GM12878 (cell line): Measurements from ENCODE around the gene UBASH3B.

Experiments used
- CBFB ChIP-seq: IDR thresholded peaks from 2 replicates; pipeline ENCODE4 v1.6.1; 2016; ENCODE audit warnings: antibody characterized with exemption, low read depth
- CHD2 ChIP-seq: IDR thresholded peaks from 2 replicates; pipeline ENCODE4 v1.6.1; 2011; ENCODE audit warnings: low read depth, low read length, improper control_type of control experiment, borderline replicate concordance
- CREB1 ChIP-seq: IDR thresholded peaks from 2 replicates; pipeline ENCODE4 v1.6.1; 2012; ENCODE audit warnings: low read depth, mild to moderate bottlenecking, inconsistent platforms
- ESRRA ChIP-seq: IDR thresholded peaks from 2 replicates; pipeline ENCODE4 v1.6.1; 2012; ENCODE audit warnings: mild to moderate bottlenecking, low read length, improper control_type of control experiment
- HDAC6 ChIP-seq: fragments of 200-600 bp; sonication (generic); IDR thresholded peaks from one replicate; pipeline ENCODE4 v1.8.0; 2017; ENCODE audit warnings: antibody characterized with exemption; ENCODE audit not compliant: unreplicated experiment
- MTA2 ChIP-seq: fragments of 450-650 bp; IDR thresholded peaks from 2 replicates; pipeline ENCODE4 v1.6.1; 2016; ENCODE audit warnings: low read depth, mild to moderate bottlenecking, moderate library complexity
- POLR2A ChIP-seq: IDR thresholded peaks from 2 replicates; pipeline ENCODE4 v1.6.1; 2011; ENCODE audit warnings: low read depth, mild to moderate bottlenecking, low read length
- RB1 ChIP-seq: fragments of 450-650 bp; formaldehyde crosslinking; IDR thresholded peaks from 2 replicates; pipeline ENCODE4 v1.6.1; 2017; ENCODE audit warnings: mild to moderate bottlenecking, borderline replicate concordance
- ZNF24 ChIP-seq: fragments of 450-650 bp; IDR thresholded peaks from 2 replicates; pipeline ENCODE4 v1.6.1; 2017; ENCODE audit warnings: antibody characterized with exemption, mild to moderate bottlenecking
- TF ChIP-seq, protein P1 (sequence below), 3 experiments: IDR thresholded peaks in 2 of 3; conservative IDR thresholded peaks in 1 of 3; 2 replicates each; pipeline ENCODE4 v1.5.1; 2011; ENCODE audit warnings: low read depth in 3 of 3, low read length in 3 of 3, mild to moderate bottlenecking in 3 of 3, control low read depth in 2 of 3, moderate library complexity in 2 of 3, inconsistent platforms in 1 of 3, mixed read lengths in 1 of 3; ENCODE audit not compliant: control insufficient read depth in 2 of 3, insufficient read depth in 1 of 3; ENCODE audit errors: extremely low read depth in 1 of 3
- TF ChIP-seq, protein P2 (sequence below): fragments of 450-650 bp; IDR thresholded peaks from 2 replicates; pipeline ENCODE4 v1.6.1; 2016; ENCODE audit warnings: mild to moderate bottlenecking, moderate library complexity, borderline replicate concordance

DNA sequence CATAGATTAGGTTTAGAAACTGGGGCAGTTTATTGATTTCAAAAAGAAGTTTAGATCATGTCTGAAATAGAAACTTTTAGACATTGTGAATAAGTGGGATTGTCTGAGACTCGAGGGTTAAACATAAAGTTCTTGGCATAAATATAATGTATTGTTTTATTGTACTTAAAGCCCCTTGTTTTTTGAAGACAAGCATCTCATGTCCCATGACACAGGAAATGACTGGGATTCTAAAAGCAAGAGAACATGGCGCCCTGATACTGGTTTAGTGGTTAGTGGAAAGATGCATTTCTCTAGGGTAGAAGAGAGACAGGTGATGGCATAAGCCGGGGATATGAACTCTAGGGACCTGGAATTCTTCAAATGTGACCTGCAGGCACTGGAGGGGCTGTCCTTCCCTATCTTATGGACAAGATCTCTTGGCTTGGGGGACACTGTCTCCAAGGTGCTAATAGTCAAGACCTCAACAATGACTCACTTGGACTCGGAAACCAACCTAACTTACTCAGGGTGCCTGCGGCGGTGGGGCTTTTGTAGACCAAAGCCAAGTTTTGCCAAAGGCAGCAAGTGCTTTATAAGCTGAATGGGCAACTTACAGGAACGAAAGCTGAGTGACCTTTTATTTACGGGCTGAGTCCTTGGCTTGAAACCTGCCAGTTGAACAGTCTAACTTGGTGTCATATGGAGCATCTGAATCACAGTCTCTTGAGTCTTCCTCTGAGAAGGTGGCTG is 48.2 kb downstream of the UBASH3B start:
- TF ChIP-seq POLR2A (no peak), ZNF24 (no peak), RB1 (no peak), HDAC6 (no peak), CBFB (no peak), CHD2 (no peak), MTA2 (no peak), CREB1 (no peak), ESRRA (no peak)
- TF ChIP-seq, protein P1, sequence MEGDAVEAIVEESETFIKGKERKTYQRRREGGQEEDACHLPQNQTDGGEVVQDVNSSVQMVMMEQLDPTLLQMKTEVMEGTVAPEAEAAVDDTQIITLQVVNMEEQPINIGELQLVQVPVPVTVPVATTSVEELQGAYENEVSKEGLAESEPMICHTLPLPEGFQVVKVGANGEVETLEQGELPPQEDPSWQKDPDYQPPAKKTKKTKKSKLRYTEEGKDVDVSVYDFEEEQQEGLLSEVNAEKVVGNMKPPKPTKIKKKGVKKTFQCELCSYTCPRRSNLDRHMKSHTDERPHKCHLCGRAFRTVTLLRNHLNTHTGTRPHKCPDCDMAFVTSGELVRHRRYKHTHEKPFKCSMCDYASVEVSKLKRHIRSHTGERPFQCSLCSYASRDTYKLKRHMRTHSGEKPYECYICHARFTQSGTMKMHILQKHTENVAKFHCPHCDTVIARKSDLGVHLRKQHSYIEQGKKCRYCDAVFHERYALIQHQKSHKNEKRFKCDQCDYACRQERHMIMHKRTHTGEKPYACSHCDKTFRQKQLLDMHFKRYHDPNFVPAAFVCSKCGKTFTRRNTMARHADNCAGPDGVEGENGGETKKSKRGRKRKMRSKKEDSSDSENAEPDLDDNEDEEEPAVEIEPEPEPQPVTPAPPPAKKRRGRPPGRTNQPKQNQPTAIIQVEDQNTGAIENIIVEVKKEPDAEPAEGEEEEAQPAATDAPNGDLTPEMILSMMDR (IDR thresholded peaks at IDR 0.05 in 2 of 3, conservative IDR thresholded peaks at IDR 0.05 in 1 of 3; ENCODE audit: control insufficient read depth in 2 of 3, extremely low read depth in 1 of 3, insufficient read depth in 1 of 3, low read depth in 3 of 3, low read length in 3 of 3) = no peak
- TF ChIP-seq, protein P2, sequence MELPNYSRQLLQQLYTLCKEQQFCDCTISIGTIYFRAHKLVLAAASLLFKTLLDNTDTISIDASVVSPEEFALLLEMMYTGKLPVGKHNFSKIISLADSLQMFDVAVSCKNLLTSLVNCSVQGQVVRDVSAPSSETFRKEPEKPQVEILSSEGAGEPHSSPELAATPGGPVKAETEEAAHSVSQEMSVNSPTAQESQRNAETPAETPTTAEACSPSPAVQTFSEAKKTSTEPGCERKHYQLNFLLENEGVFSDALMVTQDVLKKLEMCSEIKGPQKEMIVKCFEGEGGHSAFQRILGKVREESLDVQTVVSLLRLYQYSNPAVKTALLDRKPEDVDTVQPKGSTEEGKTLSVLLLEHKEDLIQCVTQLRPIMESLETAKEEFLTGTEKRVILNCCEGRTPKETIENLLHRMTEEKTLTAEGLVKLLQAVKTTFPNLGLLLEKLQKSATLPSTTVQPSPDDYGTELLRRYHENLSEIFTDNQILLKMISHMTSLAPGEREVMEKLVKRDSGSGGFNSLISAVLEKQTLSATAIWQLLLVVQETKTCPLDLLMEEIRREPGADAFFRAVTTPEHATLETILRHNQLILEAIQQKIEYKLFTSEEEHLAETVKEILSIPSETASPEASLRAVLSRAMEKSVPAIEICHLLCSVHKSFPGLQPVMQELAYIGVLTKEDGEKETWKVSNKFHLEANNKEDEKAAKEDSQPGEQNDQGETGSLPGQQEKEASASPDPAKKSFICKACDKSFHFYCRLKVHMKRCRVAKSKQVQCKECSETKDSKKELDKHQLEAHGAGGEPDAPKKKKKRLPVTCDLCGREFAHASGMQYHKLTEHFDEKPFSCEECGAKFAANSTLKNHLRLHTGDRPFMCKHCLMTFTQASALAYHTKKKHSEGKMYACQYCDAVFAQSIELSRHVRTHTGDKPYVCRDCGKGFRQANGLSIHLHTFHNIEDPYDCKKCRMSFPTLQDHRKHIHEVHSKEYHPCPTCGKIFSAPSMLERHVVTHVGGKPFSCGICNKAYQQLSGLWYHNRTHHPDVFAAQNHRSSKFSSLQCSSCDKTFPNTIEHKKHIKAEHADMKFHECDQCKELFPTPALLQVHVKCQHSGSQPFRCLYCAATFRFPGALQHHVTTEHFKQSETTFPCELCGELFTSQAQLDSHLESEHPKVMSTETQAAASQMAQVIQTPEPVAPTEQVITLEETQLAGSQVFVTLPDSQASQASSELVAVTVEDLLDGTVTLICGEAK = no peak
